HG03095 (cell line): Measurements from ENCODE around the gene IRF3.
"Not testable (repeated sequence)": the region's sequence is repeated elsewhere in the genome, so short reads cannot be mapped to it uniquely, and the experiment has no call there.

ENCODE experiments used
- ATAC-seq: cut with Tn5 transposase; IDR thresholded peaks from one replicate; pipeline ENCODE4 v1.9.1; 2021; ENCODE audit warnings: moderate library complexity; ENCODE audit not compliant: unreplicated experiment

The IRF3 gene

DNA sequence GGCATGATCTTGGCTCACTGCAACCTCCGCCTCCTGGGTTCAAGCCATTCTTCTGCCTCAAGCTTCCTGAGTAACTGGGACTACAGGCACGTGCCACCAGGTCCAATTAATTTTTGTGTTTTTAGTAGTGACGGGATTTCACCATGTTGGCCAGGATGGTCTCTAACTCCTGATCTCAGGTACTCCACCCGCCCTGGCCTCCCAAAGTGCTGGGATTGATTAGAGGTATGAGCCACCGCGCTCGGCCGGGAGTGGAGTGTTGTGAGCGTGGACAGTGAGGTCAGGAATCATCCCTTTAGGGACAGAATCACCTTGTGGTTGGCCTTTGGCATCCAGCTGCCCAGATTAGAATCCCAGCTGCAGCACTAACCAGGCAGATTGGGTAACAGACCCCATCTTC lies 36.0 kb downstream of the IRF3 start:
- no peak for ATAC-seq

DNA sequence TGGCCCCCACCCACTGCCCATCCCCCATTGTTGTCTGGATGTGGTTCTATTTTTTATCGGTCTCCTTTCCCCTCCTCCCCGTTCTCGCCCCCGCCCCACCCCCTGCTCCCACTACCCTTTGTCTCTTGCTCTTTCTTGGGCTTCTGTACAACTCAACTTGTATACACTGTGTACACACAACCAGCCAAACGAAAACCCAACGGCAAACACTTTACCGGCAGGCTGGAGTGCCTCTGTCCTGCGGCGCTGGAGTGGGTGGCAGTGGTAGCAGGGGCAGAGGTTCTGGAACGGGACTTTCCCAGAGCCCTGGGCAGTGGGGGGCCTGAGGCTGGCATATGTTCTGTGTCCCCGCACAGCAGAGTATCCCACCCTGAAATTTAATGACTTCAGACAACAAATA lies 39.4 kb downstream of the IRF3 start:
- no peak for ATAC-seq

DNA sequence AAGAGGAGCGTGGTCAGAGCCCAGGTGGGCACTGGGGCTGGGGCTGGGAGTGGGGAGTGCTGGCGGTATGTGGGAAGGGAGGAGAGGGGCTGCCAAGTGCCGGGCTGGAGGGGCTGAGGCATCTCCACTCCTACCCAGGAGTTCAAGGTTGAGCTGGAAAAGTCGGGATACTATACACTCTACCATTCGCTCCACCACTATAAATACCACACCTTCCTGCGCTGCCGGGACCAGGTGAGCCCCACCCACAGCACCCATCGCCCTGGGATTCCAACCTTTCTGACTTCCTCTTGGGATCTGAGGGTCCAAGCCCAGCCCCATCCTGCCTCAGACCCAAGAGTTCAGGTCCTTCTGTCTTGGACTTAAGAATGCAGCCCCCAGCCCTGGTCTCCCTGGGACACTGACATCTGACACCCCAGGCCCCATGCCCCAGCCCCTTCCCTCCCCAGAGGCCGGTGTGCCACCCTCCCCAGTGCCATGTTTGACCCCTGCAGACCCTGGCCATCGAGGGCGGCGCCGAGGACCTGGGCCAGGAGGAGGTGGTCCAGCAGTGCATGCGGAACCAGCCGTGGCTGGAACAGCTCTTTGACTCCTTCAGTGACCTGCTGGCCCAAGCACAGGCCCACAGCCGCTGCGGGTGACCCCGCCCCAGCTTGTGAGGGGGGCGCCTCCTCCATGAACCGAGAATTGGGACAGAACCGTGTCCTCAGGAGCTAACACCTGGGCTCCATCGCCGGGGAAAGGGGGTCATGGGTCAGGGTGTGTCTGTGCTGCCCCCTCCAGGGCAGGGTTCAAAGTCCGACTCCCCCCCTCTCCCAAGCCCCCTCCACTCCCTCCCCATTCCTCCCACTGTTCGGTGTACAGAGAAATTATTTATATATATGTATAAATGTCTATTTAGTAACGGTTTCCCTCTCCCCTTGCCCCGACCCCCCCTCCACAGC lies 40.4 kb downstream of the IRF3 start:
- no peak for ATAC-seq

DNA sequence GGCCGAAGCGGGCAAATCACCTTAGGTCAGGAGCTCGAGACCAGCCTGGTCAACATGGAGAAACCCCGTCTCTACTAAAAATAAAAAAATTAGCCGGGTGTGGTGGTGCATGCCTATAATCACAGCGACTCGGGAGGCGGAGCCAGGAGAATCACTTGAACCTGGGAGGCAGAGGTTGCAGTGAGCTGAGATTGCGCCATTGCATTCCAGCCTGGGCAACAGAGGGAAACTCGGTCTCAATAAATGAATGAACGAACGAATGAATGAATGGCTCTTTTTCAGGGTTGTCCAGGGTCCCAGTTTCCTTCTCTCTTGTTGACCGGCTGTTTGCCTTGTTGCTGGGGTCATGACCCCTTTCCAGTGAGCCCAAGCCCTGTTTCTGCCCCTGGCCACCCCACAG lies 47.8 kb downstream of the IRF3 start:
- ATAC-seq: not testable (repeated sequence)

DNA sequence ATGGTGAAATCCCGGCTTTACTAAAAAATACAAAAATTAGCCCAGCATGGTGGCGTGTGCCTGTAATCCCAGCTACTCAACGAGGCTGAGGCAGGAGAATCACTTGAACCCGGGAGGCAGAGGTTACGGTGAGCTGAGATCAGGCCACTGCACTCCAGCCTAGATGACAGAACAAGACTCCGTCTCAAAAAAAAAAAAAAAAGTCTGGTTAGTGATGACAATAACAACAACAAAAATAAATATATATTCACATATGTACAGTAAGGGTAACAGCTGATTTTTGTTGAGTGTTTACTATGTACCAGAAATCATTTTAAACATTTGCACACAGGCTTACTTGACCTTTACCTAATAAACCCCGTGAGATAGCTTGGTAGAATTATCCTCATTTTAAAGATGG lies 48.7 kb downstream of the IRF3 start:
- no peak for ATAC-seq

DNA sequence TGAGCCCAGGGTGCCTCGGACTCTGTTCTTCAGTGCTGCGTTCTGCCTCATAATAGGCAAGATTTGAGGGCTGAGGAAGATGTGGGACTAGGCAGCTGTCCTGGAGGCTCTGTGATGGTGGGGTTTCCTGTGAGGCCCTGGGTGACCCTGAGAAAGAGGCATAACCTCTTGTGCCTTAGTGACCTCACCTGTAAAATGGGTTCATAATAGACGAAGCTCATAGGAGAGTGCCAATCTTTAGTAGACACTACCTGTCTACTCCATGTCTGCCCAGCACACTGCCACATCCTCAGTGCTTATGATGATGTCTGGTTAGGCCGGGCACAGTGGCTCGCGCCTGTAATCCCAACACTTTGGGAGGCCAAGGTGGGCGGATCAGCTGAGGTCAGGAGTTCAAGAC lies 49.1 kb downstream of the IRF3 start:
- no peak for ATAC-seq

DNA sequence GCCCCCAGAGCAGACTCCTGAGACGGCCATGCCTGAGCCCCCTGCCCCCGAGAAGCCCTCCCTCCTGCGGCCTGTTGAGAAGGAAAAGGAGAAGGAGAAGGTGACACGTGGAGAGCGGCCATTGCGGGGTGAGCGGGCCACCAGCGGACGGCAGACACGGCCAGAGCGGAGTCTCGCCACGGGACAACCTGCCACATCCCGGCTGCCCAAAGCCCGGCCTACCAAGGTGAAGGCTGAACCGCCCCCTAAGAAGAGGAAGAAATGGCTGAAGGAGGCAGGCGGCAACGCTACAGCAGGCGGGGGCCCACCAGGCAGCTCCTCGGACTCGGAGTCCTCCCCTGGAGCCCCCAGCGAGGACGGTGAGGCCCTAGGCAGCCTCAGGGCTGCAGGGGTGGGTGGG lies 49.8 kb downstream of the IRF3 start:
- ATAC-seq: no peak

DNA sequence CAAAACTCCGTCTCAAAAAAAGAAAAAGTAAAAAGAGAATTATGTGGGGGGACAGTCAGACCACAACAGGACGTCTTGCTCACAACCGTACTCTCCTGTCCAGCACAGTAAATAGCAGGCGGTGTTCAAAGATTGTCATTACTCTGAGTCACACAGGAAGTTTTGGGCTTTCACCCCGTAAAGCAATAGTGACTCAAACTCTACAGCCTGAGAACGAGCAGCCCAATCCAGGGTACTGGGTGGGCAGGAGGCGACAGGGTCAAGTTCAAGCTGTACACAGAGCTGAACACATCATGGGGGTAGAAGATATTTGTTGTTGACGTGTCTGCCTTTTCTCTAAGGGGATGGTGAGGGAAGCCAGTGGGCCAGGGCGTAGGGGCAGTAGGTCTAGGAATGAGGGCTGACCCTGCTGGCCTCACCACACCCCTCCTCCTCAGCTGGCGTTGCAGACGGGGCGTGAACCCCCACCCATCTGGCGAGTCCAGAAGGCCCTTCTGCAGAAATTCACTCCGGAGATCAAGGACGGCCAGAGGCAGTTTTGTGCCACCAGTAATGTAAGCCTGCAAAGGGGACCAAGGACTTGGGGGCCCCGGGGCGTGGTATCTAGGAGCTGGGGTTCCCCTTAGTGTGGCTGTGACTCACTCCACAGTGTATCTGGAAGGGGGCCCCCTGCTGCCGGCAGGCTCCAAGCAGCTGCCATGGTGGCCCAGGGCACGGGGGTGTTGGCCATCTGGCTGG lies 51.4 kb downstream of the IRF3 start:
- no peak for ATAC-seq

DNA sequence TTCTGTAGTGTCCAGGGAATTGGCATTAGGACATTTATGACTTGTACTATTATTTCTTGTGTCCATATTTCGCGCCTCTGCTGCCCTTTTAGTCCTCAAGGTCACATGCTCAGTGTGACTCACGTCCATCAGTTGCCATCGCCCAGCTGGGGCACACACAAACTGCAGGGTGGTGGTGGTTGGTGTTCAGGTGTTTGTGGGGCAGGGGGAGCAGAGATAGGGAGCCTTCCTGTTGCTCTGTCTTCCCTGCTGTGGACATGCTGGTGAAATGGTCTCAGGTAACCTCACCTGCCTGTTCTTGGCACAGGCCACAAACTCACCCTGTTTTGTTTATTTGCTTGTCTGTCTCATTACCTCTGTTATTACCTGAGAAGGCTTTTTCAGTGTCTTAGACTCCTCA lies 52.3 kb downstream of the IRF3 start:
- no peak for ATAC-seq
